CD4-positive, alpha-beta T cell (primary cell): ENCODE data around the gene ADAD2. TPM values are rescaled to one million over a fixed set of nuclear protein-coding genes. Genes with fewer than 3 reads are reported as not detected.

Experiments used
- ATAC-seq: fragments of 200-7000 bp; cut with Tn5 transposase; one replicate; pipeline ENCODE4 v1.10.0; 2022; ENCODE audit warnings: mild to moderate bottlenecking; ENCODE audit not compliant: poor library complexity
- CTCF ChIA-PET: fragments of 350-600 bp; sonication (Branson Sonifier 250); formaldehyde crosslinking; loops from one replicate; lab custom pipeline; 2021; ENCODE audit warnings: antibody characterized with exemption, inconsistent platforms; lab: Charles Lee
- POLR2A ChIA-PET: fragments of 350-600 bp; sonication (Branson Sonifier 250); formaldehyde crosslinking; loops from one replicate; lab custom pipeline; 2021; ENCODE audit warnings: antibody characterized with exemption, inconsistent platforms; lab: Charles Lee
- DNase-seq, 14 experiments: peaks; one replicate each; pipeline ENCODE4 v3.0.0-alpha.2; 2013 to 2020; ENCODE audit warnings: mixed read lengths in 2 of 14
- H3K27ac ChIP-seq, 2 donors: one replicate each; pipeline versions ENCODE4 v1.5.1 to v1.7.0; 2013; ENCODE audit warnings: low read length in 2 of 2, low read depth in 1 of 2, mild to moderate bottlenecking in 1 of 2
- H3K27me3 ChIP-seq, 2 experiments: 1 replicate in 1 of 2; 2 replicates in 1 of 2; pipeline versions ENCODE4 v1.6.1 to v1.7.0; 2013; ENCODE audit warnings: low read length in 2 of 2, control low read depth in 1 of 2, mild to moderate bottlenecking in 1 of 2, moderate library complexity in 1 of 2; ENCODE audit not compliant: insufficient read depth in 2 of 2, control insufficient read depth in 1 of 2
- H3K36me3 ChIP-seq: one replicate; pipeline ENCODE4 v1.6.1; 2013; ENCODE audit warnings: low read length, control low read depth; ENCODE audit not compliant: insufficient read depth
- H3K4me1 ChIP-seq: one replicate; pipeline ENCODE4 v1.6.1; 2013; ENCODE audit warnings: low read length, control low read depth; ENCODE audit not compliant: insufficient read depth
- H3K4me3 ChIP-seq: one replicate; pipeline ENCODE4 v1.5.1; 2013; ENCODE audit warnings: mild to moderate bottlenecking, low read length, moderate library complexity
- H3K9me3 ChIP-seq, 2 experiments: 1 replicate in 1 of 2; 2 replicates in 1 of 2; pipeline versions ENCODE4 v1.6.1 to v1.7.0; 2013; ENCODE audit warnings: low read length in 2 of 2, mild to moderate bottlenecking in 2 of 2, control low read depth in 1 of 2, moderate library complexity in 1 of 2; ENCODE audit not compliant: control insufficient read depth in 1 of 2, insufficient read depth in 1 of 2
- H3K27ac Mint-ChIP-seq: one replicate; pipeline ENCODE4 v1.8.0; 2020; ENCODE audit warnings: mixed read lengths
- H3K27me3 Mint-ChIP-seq: one replicate; pipeline ENCODE4 v1.8.0; 2021; ENCODE audit warnings: mixed read lengths
- H3K36me3 Mint-ChIP-seq: one replicate; pipeline ENCODE4 v1.8.0; 2021; ENCODE audit warnings: low read depth, mixed read lengths
- H3K4me1 Mint-ChIP-seq: one replicate; pipeline ENCODE4 v1.8.0; 2021; ENCODE audit warnings: low read depth, mixed read lengths
- H3K4me3 Mint-ChIP-seq: one replicate; pipeline ENCODE4 v1.8.0; 2020; ENCODE audit warnings: mild to moderate bottlenecking, mixed read lengths
- H3K9me3 Mint-ChIP-seq: one replicate; pipeline ENCODE4 v1.8.0; 2020; ENCODE audit warnings: mixed read lengths
- intact Hi-C, 2 experiments: fragments of 100-400 bp; cut with DNase I in 1 of 2; cut with micrococcal nuclease in 1 of 2; formaldehyde crosslinking; loops; one replicate each; pipeline versions ENCODE4 v1.15.1 to v1.9.0; 2023 to 2025; cut with DNase I, micrococcal nuclease
- total RNA-seq, 174 experiments: library from RNA in 2 of 174; stranded (reverse) in 2 of 174; gene quantifications; one replicate each; pipeline ENCODE4 v1.2.3 and lab custom pipeline; 2021 to 2026
- TF ChIP-seq, protein P1 (sequence below): fragments of 200-600 bp; IDR thresholded peaks from one replicate; pipeline ENCODE4 v1.8.0; 2022; ENCODE audit warnings: antibody characterized with exemption, mild to moderate bottlenecking

The ADAD2 gene
- total RNA-seq, 2 experiments from 2014 or later: 0.59 TPM; not detected in 1

DNA sequence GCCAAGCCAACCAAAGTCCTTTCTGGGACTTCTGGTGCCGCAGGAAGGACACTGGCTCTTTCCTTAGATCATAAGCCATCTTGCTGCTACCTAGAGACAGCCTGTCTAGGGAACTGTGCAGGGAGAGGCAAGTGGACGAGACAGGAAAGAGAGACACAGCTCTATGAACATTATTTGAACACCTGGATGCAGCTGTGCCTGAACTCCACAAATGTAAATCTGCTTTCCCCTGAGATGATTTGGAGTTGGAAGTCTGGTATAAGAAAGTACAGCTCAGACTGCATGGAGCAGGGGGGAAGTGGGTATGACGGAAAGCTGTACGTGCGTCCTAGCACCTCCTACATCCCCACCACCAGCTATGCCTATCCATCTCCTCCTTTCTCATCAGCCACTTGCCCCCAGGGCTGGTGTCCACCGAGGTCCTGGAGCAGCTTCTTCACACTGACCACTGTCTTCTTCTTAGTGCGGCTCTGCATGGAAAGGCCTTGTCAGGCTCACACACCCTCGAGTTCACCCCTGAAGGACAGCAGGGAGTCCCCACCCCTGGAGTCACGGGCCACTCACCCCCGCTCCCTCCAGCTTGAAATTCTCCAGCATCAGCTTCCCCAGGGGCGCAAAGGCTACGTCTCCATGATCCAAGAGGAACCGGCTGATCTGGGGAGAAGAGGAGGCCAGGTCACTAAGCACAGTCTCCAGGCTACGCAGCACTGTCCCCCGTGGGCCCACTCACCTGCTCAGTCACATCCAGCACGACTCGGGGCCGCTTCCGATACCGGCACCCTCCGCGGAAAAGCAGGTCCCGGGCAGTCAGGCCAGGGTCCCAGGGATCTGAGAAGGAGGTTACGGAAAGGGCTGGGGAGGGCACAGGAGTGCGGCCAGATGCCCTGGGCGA is 8.0 kb upstream of the ADAD2 start:
- Histone ChIP-seq H3K4me1 (peaks cover 24% of the 10 kb centered on the region), H3K36me3 (peaks cover 63% of the 10 kb centered on the region), H3K27ac (no peak overlapping the region), H3K27me3 (no peaks in the 10 kb centered on the region), H3K4me3 (no peak overlapping the region), H3K9me3 (no peaks in the 10 kb centered on the region)
- Mint-ChIP-seq H3K9me3 (no peaks in the 10 kb centered on the region), H3K27me3 (no peaks in the 10 kb centered on the region), H3K4me3 (peak overlapping the region; percentile 68), H3K27ac (no peak overlapping the region), H3K4me1 (peaks cover 29% of the 10 kb centered on the region), H3K36me3 (peaks cover 41% of the 10 kb centered on the region)
- ATAC-seq (no peak), DNase-seq (no peak)
- TF ChIP-seq, protein P1, sequence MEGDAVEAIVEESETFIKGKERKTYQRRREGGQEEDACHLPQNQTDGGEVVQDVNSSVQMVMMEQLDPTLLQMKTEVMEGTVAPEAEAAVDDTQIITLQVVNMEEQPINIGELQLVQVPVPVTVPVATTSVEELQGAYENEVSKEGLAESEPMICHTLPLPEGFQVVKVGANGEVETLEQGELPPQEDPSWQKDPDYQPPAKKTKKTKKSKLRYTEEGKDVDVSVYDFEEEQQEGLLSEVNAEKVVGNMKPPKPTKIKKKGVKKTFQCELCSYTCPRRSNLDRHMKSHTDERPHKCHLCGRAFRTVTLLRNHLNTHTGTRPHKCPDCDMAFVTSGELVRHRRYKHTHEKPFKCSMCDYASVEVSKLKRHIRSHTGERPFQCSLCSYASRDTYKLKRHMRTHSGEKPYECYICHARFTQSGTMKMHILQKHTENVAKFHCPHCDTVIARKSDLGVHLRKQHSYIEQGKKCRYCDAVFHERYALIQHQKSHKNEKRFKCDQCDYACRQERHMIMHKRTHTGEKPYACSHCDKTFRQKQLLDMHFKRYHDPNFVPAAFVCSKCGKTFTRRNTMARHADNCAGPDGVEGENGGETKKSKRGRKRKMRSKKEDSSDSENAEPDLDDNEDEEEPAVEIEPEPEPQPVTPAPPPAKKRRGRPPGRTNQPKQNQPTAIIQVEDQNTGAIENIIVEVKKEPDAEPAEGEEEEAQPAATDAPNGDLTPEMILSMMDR: no peak
- CTCF ChIA-PET: no interaction called here
- POLR2A ChIA-PET: no interaction called here
- intact Hi-C loops: loop anchor here in 1 of 2 experiments (10.0 kb wide), 2 partner anchors 322 to 1622 kb away; partner anchors contain the start of gene MEAK7

DNA sequence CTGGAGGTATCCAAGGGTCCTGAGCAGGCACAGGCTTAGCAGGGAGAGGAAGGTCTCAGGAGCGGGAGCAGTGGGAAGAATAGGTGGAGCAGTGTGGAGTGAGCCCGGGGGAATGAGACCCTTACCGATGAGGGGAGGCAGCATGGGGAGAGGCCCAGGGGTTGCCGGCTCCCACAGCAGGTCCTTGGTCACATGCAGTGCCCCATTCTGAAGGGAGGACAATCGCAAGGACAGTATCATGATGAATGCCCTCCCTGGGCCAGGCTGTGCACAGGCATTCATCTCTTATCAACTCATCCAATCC is 7.4 kb upstream of the ADAD2 start:
- ChIA-PET CTCF (no interaction called here), POLR2A (no interaction called here)
- intact Hi-C loops: loop anchor here in 1 of 2 experiments (10.0 kb wide), 2 partner anchors 321 to 1621 kb away; partner anchors contain the start of gene MEAK7
- H3K27ac ChIP-seq: no peak overlapping the region
- H3K27me3 ChIP-seq: no peaks in the 10 kb centered on the region
- H3K4me1 ChIP-seq: peaks cover 24% of the 10 kb centered on the region
- DNase-seq (no peak), ATAC-seq (no peak)
- Mint-ChIP-seq H3K27ac (no peak overlapping the region), H3K4me3 (peak overlapping the region; percentile 68), H3K36me3 (peaks cover 35% of the 10 kb centered on the region), H3K9me3 (no peaks in the 10 kb centered on the region), H3K4me1 (peaks cover 29% of the 10 kb centered on the region), H3K27me3 (no peaks in the 10 kb centered on the region)
- H3K4me3 ChIP-seq: no peak overlapping the region
- H3K9me3 ChIP-seq: no peaks in the 10 kb centered on the region
- H3K36me3 ChIP-seq: peaks cover 57% of the 10 kb centered on the region
- TF ChIP-seq, protein P1: no peak

DNA sequence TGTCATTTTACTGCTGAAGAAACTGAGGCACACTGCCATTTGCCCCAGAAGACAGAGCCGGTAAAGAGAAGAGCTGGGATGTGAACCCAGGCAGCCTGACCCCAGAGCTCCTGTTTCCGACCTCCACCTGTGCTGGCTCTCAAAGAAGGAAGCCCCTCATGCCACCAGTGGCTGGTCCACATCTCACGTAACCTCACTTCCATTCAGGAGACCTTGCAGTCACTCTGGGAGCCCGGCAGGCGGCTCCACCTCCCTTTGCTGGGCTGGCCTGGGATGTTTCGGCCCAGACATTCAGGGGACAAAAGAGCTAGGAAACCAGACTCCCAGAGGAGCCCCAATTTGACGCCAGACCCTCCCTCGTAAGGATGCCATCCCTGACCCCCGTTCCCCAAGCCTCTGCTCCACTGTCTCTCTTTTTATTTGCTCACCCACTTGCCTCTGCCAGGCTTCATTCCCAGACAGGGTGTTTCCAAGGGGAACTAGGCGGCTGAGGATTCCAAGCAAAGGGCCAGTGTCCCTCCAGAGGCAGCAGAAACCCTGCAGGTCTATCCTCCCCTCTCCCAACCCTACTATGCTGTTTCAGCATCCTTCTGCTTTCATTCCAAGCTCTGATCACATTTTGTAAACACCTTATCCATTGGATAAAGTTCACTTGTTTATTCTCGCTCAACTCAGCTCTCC is 6.9 kb upstream of the ADAD2 start:
- intact Hi-C loops: loop anchor here in 1 of 2 experiments (10.0 kb wide), 2 partner anchors 321 to 1621 kb away; partner anchors contain the start of gene MEAK7
- H3K27ac Mint-ChIP-seq: no peak overlapping the region
- no peak for ATAC-seq

More for the DNA sequence above, 6.9 kb upstream of the ADAD2 start:
- Histone ChIP-seq H3K36me3 (peaks cover 53% of the 10 kb centered on the region), H3K4me3 (no peak overlapping the region), H3K27me3 (no peaks in the 10 kb centered on the region), H3K4me1 (peaks cover 24% of the 10 kb centered on the region), H3K27ac (no peak overlapping the region), H3K9me3 (no peaks in the 10 kb centered on the region)
- CTCF ChIA-PET: no interaction called here
- H3K4me1 Mint-ChIP-seq: peaks cover 29% of the 10 kb centered on the region
- no peak for DNase-seq
- no peak overlapping the region for H3K4me3 Mint-ChIP-seq
- POLR2A ChIA-PET: no interaction called here
- TF ChIP-seq, protein P1: no peak
- peaks cover 31% of the 10 kb centered on the region for H3K36me3 Mint-ChIP-seq
- H3K9me3 Mint-ChIP-seq: no peaks in the 10 kb centered on the region
- no peaks in the 10 kb centered on the region for H3K27me3 Mint-ChIP-seq
